SK-N-SH treated with all-trans-retinoic acid at 6 μM for 48 hours (cell line): ENCODE data around the gene CXCL8.

Experiments used
- ATAC-seq: fragments of 200-7000 bp; cut with Tn5 transposase; 3 replicates; pipeline ENCODE4 v1.9.1; 2020; ENCODE audit warnings: mild to moderate bottlenecking, moderate library complexity
- ARNTL ChIP-seq: fragments of 450-650 bp; formaldehyde crosslinking; IDR thresholded peaks from 2 replicates; pipeline ENCODE4 v1.5.0; 2020; ENCODE audit warnings: low read depth, mild to moderate bottlenecking, moderate library complexity, borderline replicate concordance
- BACH2 ChIP-seq: fragments of 250-450 bp; sonication (Bioruptor Pico); IDR thresholded peaks from 2 replicates; pipeline ENCODE4 v1.9.0; 2021; ENCODE audit warnings: mild to moderate bottlenecking, borderline replicate concordance
- CSDC2 ChIP-seq: fragments of 250-450 bp; sonication (Bioruptor Pico); IDR thresholded peaks from 2 replicates; pipeline ENCODE4 v1.5.0; 2020; ENCODE audit warnings: mild to moderate bottlenecking, moderate library complexity
- CSRNP3 ChIP-seq: fragments of 250-450 bp; sonication (Bioruptor Pico); IDR thresholded peaks from 2 replicates; pipeline ENCODE4 v1.5.1; 2021; ENCODE audit warnings: mild to moderate bottlenecking, moderate library complexity
- ESRRG ChIP-seq: fragments of 250-450 bp; sonication (Bioruptor Pico); IDR thresholded peaks from 2 replicates; pipeline ENCODE4 v1.6.1; 2021; ENCODE audit warnings: mild to moderate bottlenecking
- ISL1 ChIP-seq: fragments of 250-450 bp; sonication (Bioruptor Pico); IDR thresholded peaks from 2 replicates; pipeline ENCODE4 v2.1.2; 2022; ENCODE audit warnings: mild to moderate bottlenecking, moderate library complexity
- OSR1 ChIP-seq: fragments of 250-450 bp; sonication (Bioruptor Pico); IDR thresholded peaks from 2 replicates; pipeline ENCODE4 v1.8.0; 2022; ENCODE audit warnings: moderate library complexity, mild to moderate bottlenecking, inconsistent platforms
- POU6F1 ChIP-seq: fragments of 250-450 bp; sonication (Bioruptor Pico); IDR thresholded peaks from 2 replicates; pipeline ENCODE4 v1.8.0; 2021; ENCODE audit warnings: low read depth, mild to moderate bottlenecking, moderate library complexity, borderline replicate concordance
- PPARA ChIP-seq: fragments of 250-450 bp; sonication (Bioruptor Pico); IDR thresholded peaks from 2 replicates; pipeline ENCODE4 v1.5.0; 2020; ENCODE audit warnings: mild to moderate bottlenecking, borderline replicate concordance
- RARB ChIP-seq: fragments of 250-450 bp; sonication (Bioruptor Pico); IDR thresholded peaks from 2 replicates; pipeline ENCODE4 v1.8.0; 2021; ENCODE audit warnings: mild to moderate bottlenecking, moderate library complexity
- SNAI2 ChIP-seq: fragments of 250-450 bp; sonication (Bioruptor Pico); IDR thresholded peaks from 2 replicates; pipeline ENCODE4 v1.5.0; 2020; ENCODE audit warnings: mild to moderate bottlenecking, moderate library complexity
- TCF4 ChIP-seq: fragments of 250-450 bp; sonication (Bioruptor Pico); IDR thresholded peaks from 2 replicates; pipeline ENCODE4 v1.8.0; 2021; ENCODE audit warnings: mild to moderate bottlenecking, moderate library complexity, borderline replicate concordance
- TOX ChIP-seq: fragments of 250-450 bp; sonication (Bioruptor Pico); IDR thresholded peaks from 2 replicates; pipeline ENCODE4 v1.8.0; 2021; ENCODE audit warnings: mild to moderate bottlenecking, moderate library complexity, borderline replicate concordance
- ZC3H10 ChIP-seq: fragments of 250-450 bp; sonication (Bioruptor Pico); IDR thresholded peaks from 2 replicates; pipeline ENCODE4 v1.5.1; 2021; ENCODE audit warnings: mild to moderate bottlenecking, moderate library complexity
- ZFP3 ChIP-seq: fragments of 250-450 bp; sonication (Bioruptor Pico); IDR thresholded peaks from 2 replicates; pipeline ENCODE4 v1.5.0; 2020; ENCODE audit warnings: mild to moderate bottlenecking, moderate library complexity
- ZFP30 ChIP-seq: fragments of 450-650 bp; formaldehyde crosslinking; IDR thresholded peaks from 2 replicates; pipeline ENCODE4 v1.5.0; 2022; ENCODE audit warnings: mild to moderate bottlenecking, moderate library complexity
- ZNF565 ChIP-seq: fragments of 450-650 bp; formaldehyde crosslinking; conservative IDR thresholded peaks from 2 replicates; pipeline ENCODE4 v1.5.0; 2020; ENCODE audit warnings: low read depth, mild to moderate bottlenecking, moderate library complexity
- ZNF70 ChIP-seq: fragments of 450-650 bp; formaldehyde crosslinking; IDR thresholded peaks from 2 replicates; pipeline ENCODE4 v1.5.0; 2020; ENCODE audit warnings: mild to moderate bottlenecking, moderate library complexity
- ZNF8 ChIP-seq: fragments of 450-650 bp; formaldehyde crosslinking; IDR thresholded peaks from 2 replicates; pipeline ENCODE4 v1.5.0; 2020; ENCODE audit warnings: mild to moderate bottlenecking, moderate library complexity
- TF ChIP-seq, protein P1 (sequence below): fragments of 250-450 bp; sonication (Bioruptor Pico); IDR thresholded peaks from 2 replicates; pipeline ENCODE4 v1.5.0; 2020; ENCODE audit warnings: mild to moderate bottlenecking, moderate library complexity
- TF ChIP-seq, protein P2 (sequence below): fragments of 250-450 bp; sonication (Bioruptor Pico); IDR thresholded peaks from 2 replicates; pipeline ENCODE4 v1.8.0; 2020; ENCODE audit warnings: mild to moderate bottlenecking, moderate library complexity, borderline replicate concordance
- TF ChIP-seq, protein P3 (sequence below): fragments of 250-450 bp; sonication (Bioruptor Pico); IDR thresholded peaks from 2 replicates; pipeline ENCODE4 v1.5.1; 2020; ENCODE audit warnings: low read depth, mild to moderate bottlenecking, moderate library complexity

The CXCL8 gene

DNA sequence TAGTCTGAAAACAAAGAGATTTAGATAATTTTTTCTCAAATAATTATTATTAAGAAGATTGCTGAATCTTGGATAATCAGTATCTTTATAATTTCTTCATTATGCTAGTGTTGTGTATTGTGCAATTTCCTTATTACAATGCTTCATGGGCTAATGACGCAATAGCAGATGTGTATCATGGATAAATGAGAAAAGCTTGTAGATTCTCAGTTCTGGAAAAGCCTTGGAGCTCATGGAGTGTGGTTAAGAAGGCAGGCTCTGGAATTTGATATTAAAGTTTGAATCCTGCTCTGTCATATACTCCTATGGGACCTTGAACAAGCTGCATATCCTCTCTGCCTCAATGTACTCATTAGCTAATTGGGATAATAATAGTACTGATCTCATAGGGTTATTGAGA is 18.9 kb upstream of the CXCL8 start (continued):
- no peak for TF ChIP-seq POU6F1 (CRISPR knock-in tag)
- no peak for TF ChIP-seq OSR1 (CRISPR knock-in tag)
- TF ChIP-seq ISL1 (CRISPR knock-in tag) = no peak
- TF ChIP-seq ZNF8 (CRISPR knock-in tag) = no peak
- no peak for TF ChIP-seq PPARA (CRISPR knock-in tag)
- TF ChIP-seq ZFP30 (CRISPR knock-in tag) = no peak
- TF ChIP-seq ARNTL = no peak
- TF ChIP-seq ZFP3 (CRISPR knock-in tag) = no peak
- TF ChIP-seq TOX = no peak

- ATAC-seq = peak; percentile 50
- TF ChIP-seq ESRRG (CRISPR knock-in tag) (no peak), TOX (peak; percentile 29; the same call in 1 of the 2 replicates)
- TF ChIP-seq, all 23 proteins: peak for 1
Observed at GRCh38 chr4:73721909-73722308, 18.5 kb upstream of the CXCL8 start.

DNA sequence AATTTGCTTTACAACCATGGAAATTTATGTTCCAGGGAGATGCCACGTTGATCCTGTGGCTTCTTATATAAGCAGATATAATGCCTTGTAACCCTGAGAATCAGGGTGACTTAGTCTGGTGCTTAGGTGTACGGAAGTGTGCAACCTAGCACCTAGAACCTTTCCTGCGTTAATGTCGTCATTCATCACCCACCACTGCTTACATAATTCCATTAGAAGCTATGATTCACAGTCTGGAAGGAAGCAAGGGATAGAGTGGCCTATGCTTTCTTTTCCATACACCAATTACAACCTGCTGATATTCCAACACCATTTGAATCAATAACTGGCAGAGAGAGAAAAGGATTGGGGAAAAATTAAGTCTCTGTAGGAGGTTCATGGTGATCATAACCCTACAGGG is 17.3 kb upstream of the CXCL8 start:
- TF ChIP-seq, protein P1, sequence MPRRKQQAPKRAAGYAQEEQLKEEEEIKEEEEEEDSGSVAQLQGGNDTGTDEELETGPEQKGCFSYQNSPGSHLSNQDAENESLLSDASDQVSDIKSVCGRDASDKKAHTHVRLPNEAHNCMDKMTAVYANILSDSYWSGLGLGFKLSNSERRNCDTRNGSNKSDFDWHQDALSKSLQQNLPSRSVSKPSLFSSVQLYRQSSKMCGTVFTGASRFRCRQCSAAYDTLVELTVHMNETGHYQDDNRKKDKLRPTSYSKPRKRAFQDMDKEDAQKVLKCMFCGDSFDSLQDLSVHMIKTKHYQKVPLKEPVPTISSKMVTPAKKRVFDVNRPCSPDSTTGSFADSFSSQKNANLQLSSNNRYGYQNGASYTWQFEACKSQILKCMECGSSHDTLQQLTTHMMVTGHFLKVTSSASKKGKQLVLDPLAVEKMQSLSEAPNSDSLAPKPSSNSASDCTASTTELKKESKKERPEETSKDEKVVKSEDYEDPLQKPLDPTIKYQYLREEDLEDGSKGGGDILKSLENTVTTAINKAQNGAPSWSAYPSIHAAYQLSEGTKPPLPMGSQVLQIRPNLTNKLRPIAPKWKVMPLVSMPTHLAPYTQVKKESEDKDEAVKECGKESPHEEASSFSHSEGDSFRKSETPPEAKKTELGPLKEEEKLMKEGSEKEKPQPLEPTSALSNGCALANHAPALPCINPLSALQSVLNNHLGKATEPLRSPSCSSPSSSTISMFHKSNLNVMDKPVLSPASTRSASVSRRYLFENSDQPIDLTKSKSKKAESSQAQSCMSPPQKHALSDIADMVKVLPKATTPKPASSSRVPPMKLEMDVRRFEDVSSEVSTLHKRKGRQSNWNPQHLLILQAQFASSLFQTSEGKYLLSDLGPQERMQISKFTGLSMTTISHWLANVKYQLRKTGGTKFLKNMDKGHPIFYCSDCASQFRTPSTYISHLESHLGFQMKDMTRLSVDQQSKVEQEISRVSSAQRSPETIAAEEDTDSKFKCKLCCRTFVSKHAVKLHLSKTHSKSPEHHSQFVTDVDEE (CRISPR knock-in tag) = no peak
- TF ChIP-seq, protein P2, sequence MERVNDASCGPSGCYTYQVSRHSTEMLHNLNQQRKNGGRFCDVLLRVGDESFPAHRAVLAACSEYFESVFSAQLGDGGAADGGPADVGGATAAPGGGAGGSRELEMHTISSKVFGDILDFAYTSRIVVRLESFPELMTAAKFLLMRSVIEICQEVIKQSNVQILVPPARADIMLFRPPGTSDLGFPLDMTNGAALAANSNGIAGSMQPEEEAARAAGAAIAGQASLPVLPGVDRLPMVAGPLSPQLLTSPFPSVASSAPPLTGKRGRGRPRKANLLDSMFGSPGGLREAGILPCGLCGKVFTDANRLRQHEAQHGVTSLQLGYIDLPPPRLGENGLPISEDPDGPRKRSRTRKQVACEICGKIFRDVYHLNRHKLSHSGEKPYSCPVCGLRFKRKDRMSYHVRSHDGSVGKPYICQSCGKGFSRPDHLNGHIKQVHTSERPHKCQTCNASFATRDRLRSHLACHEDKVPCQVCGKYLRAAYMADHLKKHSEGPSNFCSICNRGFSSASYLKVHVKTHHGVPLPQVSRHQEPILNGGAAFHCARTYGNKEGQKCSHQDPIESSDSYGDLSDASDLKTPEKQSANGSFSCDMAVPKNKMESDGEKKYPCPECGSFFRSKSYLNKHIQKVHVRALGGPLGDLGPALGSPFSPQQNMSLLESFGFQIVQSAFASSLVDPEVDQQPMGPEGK (CRISPR knock-in tag) = no peak
- TF ChIP-seq PPARA (CRISPR knock-in tag) = no peak
- TF ChIP-seq, protein P3, sequence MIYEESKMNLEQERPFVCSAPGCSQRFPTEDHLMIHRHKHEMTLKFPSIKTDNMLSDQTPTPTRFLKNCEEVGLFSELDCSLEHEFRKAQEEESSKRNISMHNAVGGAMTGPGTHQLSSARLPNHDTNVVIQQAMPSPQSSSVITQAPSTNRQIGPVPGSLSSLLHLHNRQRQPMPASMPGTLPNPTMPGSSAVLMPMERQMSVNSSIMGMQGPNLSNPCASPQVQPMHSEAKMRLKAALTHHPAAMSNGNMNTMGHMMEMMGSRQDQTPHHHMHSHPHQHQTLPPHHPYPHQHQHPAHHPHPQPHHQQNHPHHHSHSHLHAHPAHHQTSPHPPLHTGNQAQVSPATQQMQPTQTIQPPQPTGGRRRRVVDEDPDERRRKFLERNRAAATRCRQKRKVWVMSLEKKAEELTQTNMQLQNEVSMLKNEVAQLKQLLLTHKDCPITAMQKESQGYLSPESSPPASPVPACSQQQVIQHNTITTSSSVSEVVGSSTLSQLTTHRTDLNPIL (CRISPR knock-in tag) = no peak
- no peak for TF ChIP-seq ESRRG (CRISPR knock-in tag)
- TF ChIP-seq RARB (CRISPR knock-in tag) = no peak
- no peak for TF ChIP-seq ISL1 (CRISPR knock-in tag)
- no peak for TF ChIP-seq ZNF565 (CRISPR knock-in tag)
- no peak for TF ChIP-seq SNAI2 (CRISPR knock-in tag)
- no peak for TF ChIP-seq ZFP30 (CRISPR knock-in tag)
- no peak for TF ChIP-seq BACH2
- no peak for TF ChIP-seq ZNF70 (CRISPR knock-in tag)
- no peak for TF ChIP-seq CSDC2 (CRISPR knock-in tag)
- no peak for TF ChIP-seq CSRNP3
- no peak for TF ChIP-seq OSR1 (CRISPR knock-in tag)
- no peak for TF ChIP-seq ZFP3 (CRISPR knock-in tag)
- no peak for TF ChIP-seq ZC3H10 (CRISPR knock-in tag)
- ATAC-seq = peak; percentile 15; the same call in 2 of the 3 replicates

DNA sequence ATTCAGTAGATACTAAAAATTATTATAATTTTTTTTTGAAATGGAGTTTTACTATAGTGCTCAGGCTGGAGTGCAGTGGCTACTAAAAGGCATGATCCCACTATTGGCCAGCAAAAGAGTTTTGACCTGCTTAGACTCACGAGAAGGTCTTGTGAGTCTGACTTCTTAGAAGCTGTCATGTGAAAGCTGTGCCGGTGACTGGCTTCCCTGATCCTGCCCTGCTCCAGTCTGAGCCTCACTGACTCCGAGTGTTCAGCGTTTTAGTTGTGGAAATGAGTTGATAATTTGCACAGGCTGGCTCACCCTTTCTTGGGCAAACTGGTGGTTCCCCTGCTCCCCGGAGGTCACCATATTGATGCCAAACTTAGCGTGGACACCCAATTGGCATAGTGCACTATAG is 16.4 kb upstream of the CXCL8 start:
- no peak for ATAC-seq
- no peak for TF ChIP-seq CSDC2 (CRISPR knock-in tag)
- TF ChIP-seq BACH2 = no peak
- no peak for TF ChIP-seq ZFP30 (CRISPR knock-in tag)
- TF ChIP-seq ZNF70 (CRISPR knock-in tag) = no peak
- TF ChIP-seq ESRRG (CRISPR knock-in tag) = no peak
- no peak for TF ChIP-seq SNAI2 (CRISPR knock-in tag)
- no peak for TF ChIP-seq CSRNP3
- TF ChIP-seq, protein P3 (CRISPR knock-in tag) = no peak
- TF ChIP-seq, protein P2 (CRISPR knock-in tag) = no peak
- no peak for TF ChIP-seq TCF4 (CRISPR knock-in tag)
- TF ChIP-seq PPARA (CRISPR knock-in tag) = no peak
- TF ChIP-seq ZNF565 (CRISPR knock-in tag) = no peak
